ENCODE data around the gene FZD10.

FZD10 gene

GRCh38 chr12:130155416-130156073, 6.7 kb upstream of the FZD10 start:
- no peak for DNase-seq

GRCh38 chr12:130156652-130157275, 5.5 kb upstream of the FZD10 start:
- DNase-seq = no peak

GRCh38 chr12:130157998-130158753, 4.1 kb upstream of the FZD10 start:
- no peak for DNase-seq

- no peak for DNase-seq
These were observed 3.6 kb upstream of the FZD10 start for GRCh38 chr12:130158754-130159059.

GRCh38 chr12:130160306-130160705, 2.0 kb upstream of the FZD10 start:
- no peak for DNase-seq

GRCh38 chr12:130160711-130161231, 1.5 kb upstream of the FZD10 start:
- DNase-seq = no peak

- DNase-seq = no peak
These were observed 712 bp upstream of the FZD10 start for GRCh38 chr12:130161261-130162243.

GRCh38 chr12:130162745-130163460, 639 bp downstream of the FZD10 start:
- no peak for DNase-seq

GRCh38 chr12:130163461-130164215, 1.4 kb downstream of the FZD10 start:
- no peak for DNase-seq

GRCh38 chr12:130164216-130164542, 1.9 kb downstream of the FZD10 start:
- no peak for DNase-seq

GRCh38 chr12:130164936-130165335, 2.7 kb downstream of the FZD10 start:
- DNase-seq = no peak

GRCh38 chr12:130166306-130166705, 4.0 kb downstream of the FZD10 start:
- no peak for DNase-seq

GRCh38 chr12:130167537-130167936, 5.3 kb downstream of the FZD10 start:
- no peak for DNase-seq

- no peak for DNase-seq
These were observed 7.0 kb downstream of the FZD10 start for GRCh38 chr12:130169256-130169655.

GRCh38 chr12:130169924-130170323, 7.7 kb downstream of the FZD10 start:
- no peak for DNase-seq

- no peak for DNase-seq
These were observed 8.3 kb downstream of the FZD10 start for GRCh38 chr12:130170611-130171010.

GRCh38 chr12:130177635-130178242, 15.5 kb downstream of the FZD10 start:
- no peak for DNase-seq

GRCh38 chr12:130178282-130178681, 16.0 kb downstream of the FZD10 start:
- no peak for DNase-seq

GRCh38 chr12:130179191-130179590, 16.9 kb downstream of the FZD10 start:
- DNase-seq = no peak

- no peak for DNase-seq
These were observed 17.4 kb downstream of the FZD10 start for GRCh38 chr12:130179621-130180020.

- DNase-seq = no peak
These were observed 18.9 kb downstream of the FZD10 start for GRCh38 chr12:130181211-130181610.
